ENCODE results near the gene PPT1.

Gene PPT1

GRCh38 chr1:40076895-40077312 lies 20.1 kb downstream of the PPT1 start:
- no peak for DNase-seq (ENCODE audit: low read depth)
- no peak overlapping the region for H3K4me3 ChIP-seq (ENCODE audit: low read depth, low read length)
- TF ChIP-seq CTCF (IDR thresholded peaks at IDR 0.05; ENCODE audit: low read depth, low read length) (no peak), MYC (IDR thresholded peaks at IDR 0.05; ENCODE audit: low read depth, low read length) (no peak), MAX (IDR thresholded peaks at IDR 0.05; ENCODE audit: low read depth, low read length) (no peak), POLR2A (IDR thresholded peaks at IDR 0.05; ENCODE audit: extremely low read depth, insufficient read length) (no peak)

DNA sequence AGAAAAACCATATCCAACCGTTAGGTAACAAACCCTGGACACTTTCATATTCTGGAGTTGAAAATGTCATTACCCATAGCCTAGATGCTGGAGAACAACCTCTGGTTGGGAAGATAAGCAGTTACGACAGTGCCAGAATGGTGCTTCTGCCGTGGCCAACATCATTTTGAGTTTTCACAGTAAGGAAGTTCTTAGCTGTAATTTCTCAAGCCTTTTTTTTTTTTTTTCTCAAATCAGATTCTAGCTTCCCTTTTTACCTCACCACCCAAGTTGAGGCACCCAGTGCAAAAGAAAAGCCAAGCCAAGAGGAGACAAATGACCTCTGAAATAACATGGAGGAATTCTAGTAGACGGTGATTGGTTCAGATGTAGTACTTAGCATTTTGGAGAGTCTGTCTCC lies 21.8 kb downstream of the PPT1 start:
- peak; percentile 18 for DNase-seq (ENCODE audit: low read depth)
- TF ChIP-seq POLR2A (IDR thresholded peaks at IDR 0.05; ENCODE audit: extremely low read depth, insufficient read length) (no peak), MYC (IDR thresholded peaks at IDR 0.05; ENCODE audit: low read depth, low read length) (no peak), MAX (IDR thresholded peaks at IDR 0.05; ENCODE audit: low read depth, low read length) (no peak), CTCF (IDR thresholded peaks at IDR 0.05; ENCODE audit: low read depth, low read length) (no peak)
- H3K4me3 ChIP-seq (ENCODE audit: low read depth, low read length) = no peak overlapping the region

DNA sequence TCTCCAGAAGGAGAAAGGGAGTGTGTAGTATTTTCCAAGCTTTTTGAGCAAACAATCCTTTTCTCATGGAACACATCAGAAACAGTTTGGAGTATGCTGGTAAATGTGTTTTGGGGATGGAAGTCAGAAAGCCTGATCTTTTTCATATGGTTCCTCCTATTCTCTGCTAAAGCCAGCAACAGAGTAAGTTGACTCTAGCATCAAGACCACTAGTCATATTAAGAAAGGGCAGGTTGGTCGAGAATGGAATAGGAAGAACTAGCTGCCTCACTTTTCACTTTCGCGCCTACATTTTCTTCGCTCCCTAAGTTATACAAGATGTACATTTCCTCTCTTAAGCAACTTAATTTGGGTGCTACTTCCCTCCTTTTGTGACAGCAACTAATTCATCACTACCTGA lies 24.0 kb downstream of the PPT1 start:
- DNase-seq (ENCODE audit: low read depth) = no peak
- TF ChIP-seq MYC (IDR thresholded peaks at IDR 0.05; ENCODE audit: low read depth, low read length) (no peak), MAX (IDR thresholded peaks at IDR 0.05; ENCODE audit: low read depth, low read length) (no peak), CTCF (IDR thresholded peaks at IDR 0.05; ENCODE audit: low read depth, low read length) (no peak), POLR2A (IDR thresholded peaks at IDR 0.05; ENCODE audit: extremely low read depth, insufficient read length) (no peak)
- no peak overlapping the region for H3K4me3 ChIP-seq (ENCODE audit: low read depth, low read length)

DNA sequence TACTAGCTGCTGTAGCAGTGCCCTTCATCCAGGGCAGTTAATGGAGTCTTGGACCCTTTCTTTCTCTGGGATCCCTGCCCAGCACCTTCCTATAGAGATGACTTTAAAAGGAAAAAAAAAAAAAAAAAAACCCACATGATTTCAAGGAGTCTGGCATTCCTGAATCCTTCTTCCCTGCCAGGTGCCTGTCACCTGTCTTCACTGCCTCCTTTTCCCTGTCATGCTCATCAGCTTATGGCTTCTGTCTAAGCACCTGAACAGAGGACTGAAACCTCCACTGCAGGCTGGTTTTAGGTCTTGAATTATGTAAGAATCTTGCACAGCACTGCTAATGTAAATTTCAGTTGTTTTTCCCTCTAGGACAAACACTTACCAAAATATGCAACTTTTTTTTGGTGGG lies 24.9 kb downstream of the PPT1 start:
- H3K4me3 ChIP-seq (ENCODE audit: low read depth, low read length) = no peak overlapping the region
- TF ChIP-seq POLR2A (IDR thresholded peaks at IDR 0.05; ENCODE audit: extremely low read depth, insufficient read length) = no peak
- no peak for DNase-seq (ENCODE audit: low read depth)

DNA sequence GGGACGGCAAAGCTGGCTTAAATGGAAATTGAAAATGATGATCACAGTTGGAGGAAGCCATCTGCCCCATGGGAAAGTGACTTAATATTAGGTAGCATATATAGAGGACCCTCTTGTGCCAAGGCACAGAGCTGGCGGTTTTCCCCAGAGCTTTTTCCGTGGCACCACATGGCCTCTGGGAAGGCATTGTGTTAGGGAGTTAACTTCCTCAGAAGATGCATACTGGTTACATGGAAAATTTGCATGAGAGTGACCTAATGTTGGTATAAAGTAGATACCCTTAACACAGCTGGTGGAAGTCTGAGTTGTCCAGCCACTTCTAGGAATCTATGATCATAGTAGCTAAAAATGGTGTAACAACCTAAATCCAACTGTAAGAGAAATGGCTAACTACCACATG lies 29.2 kb downstream of the PPT1 start:
- H3K4me3 ChIP-seq (ENCODE audit: low read depth, low read length) = no peak overlapping the region
- no peak for DNase-seq (ENCODE audit: low read depth)
- TF ChIP-seq MYC (IDR thresholded peaks at IDR 0.05; ENCODE audit: low read depth, low read length) (no peak), MAX (IDR thresholded peaks at IDR 0.05; ENCODE audit: low read depth, low read length) (no peak), CTCF (IDR thresholded peaks at IDR 0.05; ENCODE audit: low read depth, low read length) (no peak), POLR2A (IDR thresholded peaks at IDR 0.05; ENCODE audit: extremely low read depth, insufficient read length) (no peak)

DNA sequence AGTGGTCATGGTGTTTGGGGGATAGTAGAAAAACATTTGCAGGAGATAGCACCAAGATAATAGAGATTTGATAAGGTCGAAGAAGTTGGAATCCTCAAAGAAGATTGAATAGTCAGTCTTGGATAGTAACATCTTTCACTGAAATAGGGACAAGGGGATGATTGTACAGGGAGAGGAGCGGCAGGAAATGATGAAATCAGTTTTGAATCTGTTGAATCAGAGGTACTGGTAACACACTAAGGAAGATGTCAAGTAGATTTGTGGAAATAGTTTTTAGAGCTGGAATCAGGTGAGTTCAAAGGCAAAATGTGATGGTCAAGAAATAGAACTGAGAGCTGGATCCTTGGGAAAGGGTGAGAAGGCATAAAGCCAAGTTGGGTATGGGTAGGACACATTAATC lies 30.0 kb downstream of the PPT1 start:
- no peak for DNase-seq (ENCODE audit: low read depth)
- TF ChIP-seq MYC (IDR thresholded peaks at IDR 0.05; ENCODE audit: low read depth, low read length) = no peak
- no peak for TF ChIP-seq MAX (IDR thresholded peaks at IDR 0.05; ENCODE audit: low read depth, low read length)
- TF ChIP-seq CTCF (IDR thresholded peaks at IDR 0.05; ENCODE audit: low read depth, low read length) = no peak
- TF ChIP-seq POLR2A (IDR thresholded peaks at IDR 0.05; ENCODE audit: extremely low read depth, insufficient read length) = no peak
- H3K4me3 ChIP-seq (ENCODE audit: low read depth, low read length) = no peak overlapping the region

All from NB4 (cell line).